GM18520 (cell line): ENCODE measurements around the gene UFD1.

Experiments
- ATAC-seq: cut with Tn5 transposase; IDR thresholded peaks from one replicate; pipeline ENCODE4 v1.9.1; 2021; ENCODE audit not compliant: unreplicated experiment

UFD1 gene

DNA sequence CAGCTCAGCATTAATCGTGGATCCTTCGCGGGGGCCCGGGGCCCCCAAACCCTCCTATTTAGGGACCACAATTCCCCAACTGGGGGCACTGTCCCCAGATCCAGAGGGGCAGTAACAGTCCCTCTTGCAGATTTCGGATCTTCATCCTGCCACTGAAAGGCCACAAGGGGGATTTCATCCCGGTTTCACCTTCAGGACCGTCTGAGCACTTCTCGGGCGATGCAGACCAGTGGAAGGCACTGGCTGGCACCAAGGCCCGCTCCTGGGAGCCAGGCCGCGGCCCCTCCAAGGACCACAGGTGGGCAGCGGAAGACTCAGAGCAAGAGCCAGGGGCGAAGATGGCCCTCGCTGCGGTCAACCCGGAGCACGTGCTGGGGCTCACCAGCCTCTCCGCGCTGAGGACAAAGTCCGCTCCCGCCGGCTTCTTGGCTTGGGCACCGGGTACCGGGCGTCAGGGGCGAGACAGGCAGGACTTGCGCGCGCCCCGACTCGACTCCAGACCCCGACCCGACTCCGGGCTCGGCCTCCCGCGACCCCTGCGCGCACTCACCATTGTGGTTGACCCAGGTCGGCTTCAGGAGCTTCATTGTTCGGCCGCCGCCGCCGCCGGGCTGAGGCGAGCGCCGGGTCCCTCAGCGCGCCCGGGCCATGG lies 48.0 kb downstream of the UFD1 start:
- no peak for ATAC-seq

DNA sequence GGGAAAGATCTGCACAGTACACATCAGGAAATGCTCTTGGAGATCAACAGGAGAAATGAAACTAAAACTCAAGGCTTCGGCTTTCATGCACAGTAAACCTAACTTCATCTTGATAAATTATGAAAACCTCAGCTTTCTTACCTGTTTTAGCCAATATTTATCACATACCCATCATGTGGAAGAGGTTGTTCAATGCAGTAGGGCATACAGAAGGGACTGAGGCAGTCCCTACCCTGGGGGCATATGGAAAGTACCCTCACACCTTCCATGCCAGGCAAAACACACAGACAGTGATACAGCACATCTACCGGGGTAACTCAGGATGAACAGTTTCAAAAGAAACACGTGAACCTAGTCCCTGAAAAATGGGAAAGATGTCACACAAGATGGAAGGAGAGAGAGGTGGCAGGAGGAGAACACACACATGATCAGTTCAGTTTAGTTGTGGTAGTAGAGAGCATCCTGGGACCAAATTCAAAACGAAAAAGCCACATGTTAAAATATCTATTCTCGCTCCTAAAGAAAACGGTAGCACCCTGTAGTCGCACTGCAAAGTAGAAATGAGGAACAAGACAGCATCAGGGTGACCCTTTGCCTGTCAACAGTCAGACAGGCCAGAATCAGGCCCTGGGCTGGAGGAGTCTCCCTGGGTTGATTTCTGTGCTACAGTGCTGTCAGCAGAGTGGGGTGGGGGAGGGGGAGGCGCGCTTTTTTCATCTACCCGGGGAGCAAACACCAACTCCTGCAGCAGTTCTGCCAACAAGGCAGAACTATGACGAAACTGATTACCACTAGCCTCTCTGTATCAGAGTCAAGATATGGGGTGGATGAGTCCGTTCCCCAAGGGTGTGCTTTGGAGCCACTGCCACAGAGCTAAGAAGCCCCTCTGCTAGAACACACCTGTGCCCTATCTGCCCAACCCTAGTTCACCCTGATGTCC lies 48.8 kb downstream of the UFD1 start:
- no peak for ATAC-seq

DNA sequence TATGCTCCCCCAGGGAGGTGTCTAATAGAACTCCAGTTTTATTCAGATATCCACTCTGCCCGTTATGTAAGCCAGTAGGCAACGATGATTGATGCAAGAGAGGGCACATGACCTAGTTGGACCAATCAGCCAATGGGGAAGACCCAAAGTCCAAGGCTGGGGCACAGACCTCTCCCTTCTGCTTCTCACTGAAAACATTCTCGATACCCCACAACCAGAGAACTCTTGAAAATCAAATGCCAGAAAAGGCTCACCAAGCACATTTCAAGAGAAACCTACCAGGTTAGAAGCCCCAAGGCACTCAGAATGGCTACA lies 54.9 kb downstream of the UFD1 start:
- no peak for ATAC-seq

DNA sequence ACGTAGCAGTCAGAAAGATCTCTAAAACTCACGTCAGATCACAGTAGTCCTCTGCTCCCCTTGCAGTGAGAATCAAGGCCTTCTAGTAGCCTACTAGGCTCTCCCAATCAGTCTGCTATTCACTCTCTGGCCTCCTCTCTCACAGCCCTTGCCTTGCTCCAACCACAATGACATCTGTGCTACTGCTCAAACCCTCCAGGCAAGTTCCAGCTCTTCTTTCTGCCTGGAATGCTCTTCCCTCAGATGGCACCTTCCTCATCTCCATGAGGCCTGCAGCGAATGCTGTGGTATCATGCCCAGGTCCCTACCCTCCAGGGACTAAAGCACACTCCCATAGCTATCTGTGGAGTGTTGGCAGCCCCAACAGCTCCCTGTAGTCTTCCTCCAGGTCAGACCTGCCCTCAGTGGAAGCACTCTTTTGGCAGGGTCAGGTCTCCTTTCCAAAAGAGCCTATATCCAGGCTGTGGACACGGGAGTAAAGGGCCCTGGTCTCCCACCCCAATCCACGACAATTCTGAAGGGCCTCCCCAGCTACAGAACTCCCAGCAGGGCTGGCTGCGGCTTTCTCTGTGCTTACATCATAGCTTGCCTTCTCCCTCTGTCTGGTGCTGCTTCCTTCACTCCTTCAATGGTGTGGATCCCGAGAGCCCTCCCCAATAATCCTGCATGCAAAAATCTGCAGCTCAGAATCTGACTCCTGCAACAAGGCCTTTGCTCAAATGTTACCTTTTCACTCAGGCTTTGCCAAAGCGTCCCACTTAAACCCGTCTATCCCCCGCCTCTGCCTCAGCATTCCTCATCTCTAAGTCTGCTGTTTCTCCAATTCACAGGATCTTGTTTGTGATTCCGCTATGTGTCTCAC lies 56.3 kb downstream of the UFD1 start:
- no peak for ATAC-seq

DNA sequence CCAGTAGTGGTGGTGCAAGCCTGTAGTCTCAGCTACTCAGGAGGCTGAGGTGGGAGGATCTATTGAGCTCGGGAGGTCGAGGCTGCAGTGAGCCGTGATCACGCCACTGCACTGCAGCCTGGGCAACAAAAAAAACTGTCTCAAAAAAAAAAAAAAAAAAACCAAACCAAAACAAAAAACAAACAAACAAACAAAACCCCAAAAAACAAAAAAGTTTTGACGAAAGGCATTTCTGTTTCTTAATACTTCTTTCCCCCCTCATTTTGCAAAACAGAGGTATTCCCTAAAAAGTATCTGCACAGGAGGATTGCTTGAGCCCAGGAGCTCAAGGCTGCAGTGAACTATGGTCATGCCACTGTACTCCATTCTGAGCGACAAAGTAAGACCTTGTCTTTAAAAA lies 58.7 kb downstream of the UFD1 start:
- no peak for ATAC-seq

DNA sequence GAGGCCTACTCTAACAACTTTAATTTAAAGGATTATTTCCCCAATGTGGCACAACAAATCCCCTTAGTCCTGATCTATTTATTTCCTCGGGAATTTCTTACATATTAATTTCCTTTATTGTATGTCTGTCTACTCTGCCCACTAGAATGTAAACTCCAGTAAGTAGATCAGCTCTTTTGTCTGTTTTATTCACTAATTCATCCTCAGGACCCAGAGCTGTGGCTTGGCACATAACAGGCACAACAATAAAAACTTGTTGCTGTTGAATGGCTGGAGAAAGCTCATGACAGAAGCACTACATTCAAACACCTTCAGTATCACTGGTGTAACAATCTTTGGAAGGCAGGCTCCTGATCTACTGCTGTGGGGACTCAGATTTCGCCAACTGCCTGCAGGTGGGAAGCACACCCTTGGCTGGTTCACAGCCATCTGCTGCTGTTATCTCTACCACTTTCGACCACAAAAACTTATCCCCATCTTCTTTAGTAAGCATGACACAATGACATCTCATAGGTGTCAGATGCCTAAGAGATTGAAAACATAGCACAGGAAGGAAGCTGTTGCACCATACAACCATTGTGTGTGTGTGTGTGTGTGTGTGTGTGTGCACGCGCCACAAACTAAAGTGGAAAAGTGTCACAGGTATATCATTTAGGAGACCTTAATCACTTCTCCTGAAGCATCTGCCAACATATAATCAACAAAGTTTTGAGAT lies 59.4 kb downstream of the UFD1 start:
- peak; percentile 81 for ATAC-seq

DNA sequence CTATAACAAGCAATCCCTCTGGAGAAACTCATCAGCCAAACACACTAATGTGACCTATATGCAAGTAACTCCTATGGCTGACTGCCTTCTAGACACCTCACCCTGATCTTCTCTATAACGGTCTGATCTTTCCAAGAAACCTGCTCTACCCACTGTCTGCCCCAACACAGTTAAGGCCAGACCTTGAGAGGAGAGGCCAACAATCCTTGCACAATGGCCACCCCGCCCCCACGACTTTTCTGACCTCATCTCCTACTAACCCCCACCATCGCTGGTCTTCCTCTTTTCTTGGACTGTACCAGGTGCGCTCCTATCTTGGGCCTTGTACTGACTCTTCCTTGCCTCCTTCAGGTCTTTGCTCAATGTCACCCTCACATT lies 59.9 kb downstream of the UFD1 start:
- ATAC-seq = no peak

DNA sequence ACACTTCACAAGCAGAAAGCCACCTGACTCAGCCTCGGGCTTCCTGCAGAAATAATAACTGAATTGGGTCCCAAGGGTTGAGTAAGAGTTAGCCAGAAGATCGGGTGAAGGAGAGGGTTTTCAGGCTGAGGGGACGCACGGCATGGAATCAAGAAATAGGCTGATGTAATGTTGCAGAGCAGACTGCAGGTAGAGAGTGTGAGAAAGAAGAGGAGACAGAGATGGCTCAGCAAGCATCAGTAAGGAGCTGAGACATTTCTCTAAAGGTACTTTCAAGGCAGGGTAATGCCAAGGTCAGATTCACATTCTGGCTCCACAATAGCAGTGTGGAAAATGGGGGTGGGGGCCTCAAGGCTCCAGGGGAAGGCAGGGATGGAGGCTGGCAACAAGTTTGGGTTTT lies 66.1 kb downstream of the UFD1 start:
- no peak for ATAC-seq

DNA sequence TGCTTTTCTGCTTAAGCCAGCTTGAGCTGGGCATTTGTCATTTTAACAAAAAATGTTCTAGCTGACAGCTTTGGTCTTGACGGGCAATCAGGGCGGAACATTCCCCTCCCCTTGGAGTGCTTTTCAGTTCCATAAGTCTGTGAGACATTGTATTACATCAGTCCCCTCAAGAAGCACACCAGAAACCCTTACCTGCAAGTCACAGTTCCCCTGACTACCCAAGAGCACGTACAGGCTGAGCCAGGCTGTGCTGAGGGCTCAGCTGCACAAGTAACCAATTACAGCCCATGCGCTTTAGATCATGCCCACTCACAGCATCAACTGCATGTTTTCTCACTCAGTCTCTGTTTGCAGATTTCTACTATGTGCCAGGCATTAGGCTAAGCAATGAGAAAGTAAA lies 66.5 kb downstream of the UFD1 start:
- no peak for ATAC-seq

DNA sequence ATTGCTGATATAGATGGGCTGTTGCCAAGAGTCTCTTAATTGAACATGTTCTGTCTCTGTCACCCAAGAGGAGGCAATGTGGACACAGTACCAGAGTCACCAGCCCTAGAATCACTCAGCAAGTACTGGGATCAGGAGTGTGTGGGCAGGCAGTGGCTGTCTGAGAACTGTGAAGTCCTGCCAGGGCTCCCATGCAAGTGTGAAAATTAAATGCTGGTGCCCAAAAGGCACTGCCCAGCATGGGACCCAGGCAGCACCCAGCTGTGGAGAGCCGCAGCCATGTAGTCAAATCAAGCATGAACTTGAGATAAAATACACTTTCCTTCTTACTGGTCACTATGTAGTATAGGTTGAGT lies 67.3 kb downstream of the UFD1 start:
- no peak for ATAC-seq

DNA sequence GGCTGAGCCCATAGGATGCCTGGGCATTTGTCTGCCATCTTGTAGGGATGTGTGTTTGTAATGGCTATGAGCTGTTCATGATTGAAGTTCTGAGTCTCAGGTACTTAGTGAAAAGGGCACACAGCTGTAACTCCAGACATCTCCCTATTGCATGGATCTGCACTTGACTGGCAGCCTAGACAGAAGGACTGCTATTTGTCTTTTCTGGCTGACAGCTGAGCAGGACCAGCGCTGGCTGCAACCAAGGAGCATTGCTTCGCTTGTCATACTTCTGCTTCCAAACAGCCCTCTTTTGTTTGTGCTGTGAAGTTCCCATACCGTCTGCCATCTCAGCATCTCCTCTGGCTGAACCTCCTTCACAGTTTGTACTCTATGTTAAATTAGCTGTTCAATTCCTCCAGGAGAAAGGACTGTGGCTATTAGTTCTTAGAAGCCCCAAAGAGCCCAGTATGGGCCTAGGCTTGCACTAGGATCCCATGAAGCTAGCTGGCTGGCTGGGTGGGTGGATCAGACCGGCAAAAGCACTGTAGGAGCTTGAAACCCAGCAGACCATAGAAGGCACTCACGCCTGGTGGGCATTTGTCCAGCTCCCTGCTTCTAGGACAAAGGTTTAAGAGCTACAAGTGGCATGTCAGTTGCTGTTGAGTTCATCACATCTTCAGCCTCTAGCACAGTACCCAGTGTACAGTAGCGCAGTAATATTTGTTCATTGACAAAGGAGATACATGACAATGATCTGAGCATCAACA lies 67.9 kb downstream of the UFD1 start:
- no peak for ATAC-seq

DNA sequence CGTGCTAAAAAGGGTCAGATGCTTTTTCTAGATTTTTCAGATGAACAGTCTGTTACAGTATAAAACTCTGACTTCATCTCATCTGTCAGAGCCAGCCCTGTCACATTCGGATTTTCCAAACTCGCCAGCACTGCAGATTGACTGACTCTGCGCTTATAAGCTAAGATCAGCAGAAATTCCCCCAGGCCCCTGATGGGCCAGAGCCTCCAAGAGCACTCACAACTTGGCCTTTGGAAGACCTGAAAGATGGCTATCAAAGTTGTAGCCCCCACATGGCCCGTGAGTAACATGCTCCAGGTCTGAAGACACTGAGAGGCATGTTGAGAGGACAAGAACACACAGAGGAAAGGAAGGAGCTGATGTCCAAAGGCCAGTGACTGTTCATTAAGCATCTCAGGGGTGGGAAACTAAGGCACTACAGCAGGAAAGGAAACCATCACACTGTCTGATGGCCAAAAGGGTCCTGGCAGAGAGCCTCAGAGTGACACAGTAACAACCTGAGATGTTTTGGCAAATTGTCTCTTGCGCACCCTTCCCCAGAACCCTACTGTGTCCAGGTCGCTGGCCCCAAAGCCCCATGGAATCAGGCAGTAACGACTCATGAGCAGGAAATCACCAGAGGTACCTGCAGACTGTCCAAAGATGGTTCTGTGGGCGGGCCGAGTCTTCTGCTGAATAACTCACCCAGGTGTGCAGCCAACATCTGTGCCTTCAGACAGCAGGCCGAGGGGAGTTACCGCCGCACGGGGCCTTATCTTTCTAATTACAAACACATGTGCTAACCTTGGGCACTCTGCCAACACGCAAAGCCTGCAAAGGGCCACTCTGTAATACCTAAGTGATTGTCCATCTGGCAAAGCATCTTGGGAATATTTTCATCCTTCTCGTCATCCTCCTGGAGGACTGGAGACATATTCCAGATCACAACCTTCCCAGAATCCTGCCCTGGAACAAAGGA lies 71.1 kb downstream of the UFD1 start:
- no peak for ATAC-seq

DNA sequence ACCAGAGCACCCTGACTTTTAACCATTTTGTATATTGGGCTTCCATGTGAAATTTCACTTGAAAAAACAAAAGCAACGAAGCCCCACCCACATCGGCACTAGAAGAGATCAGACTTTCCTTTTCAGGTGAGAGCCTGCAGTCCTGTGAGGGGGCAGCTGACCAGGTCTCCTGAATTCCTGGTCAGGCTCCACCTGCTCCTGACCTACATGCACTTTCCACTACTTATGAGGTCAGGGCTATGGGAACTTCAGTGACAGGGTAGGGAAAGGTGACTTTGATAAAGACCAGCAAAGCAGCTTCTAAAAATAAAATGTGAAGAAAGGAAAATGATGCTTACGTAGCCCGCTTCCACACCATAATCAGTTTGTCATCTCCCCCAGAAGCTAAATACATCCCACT lies 72.1 kb downstream of the UFD1 start:
- ATAC-seq = no peak

DNA sequence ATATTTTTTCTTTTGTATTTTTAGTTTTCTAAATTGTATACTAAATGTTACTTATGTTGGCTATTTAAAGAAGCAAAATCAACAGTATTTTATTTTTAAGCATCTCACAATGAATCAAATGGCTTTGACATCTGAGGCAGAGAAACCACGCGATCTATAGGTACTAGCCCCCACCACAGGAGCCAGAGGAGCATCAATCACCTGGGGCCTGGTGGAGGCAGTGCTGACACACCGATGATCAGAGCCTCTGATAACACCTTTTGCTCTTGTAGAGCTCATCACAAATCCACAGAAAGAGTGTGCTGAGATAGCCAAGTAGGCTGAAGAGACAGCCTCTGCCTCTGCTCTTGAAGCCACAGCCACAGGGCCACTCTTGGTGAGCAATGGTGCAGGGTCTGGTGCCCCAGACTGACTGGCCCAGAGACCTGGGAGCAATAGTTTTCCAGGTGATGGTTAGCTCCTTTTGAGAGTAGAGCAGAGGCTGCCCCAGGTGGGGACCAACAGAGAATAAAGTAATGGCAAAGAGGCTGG lies 72.6 kb downstream of the UFD1 start:
- ATAC-seq = no peak

DNA sequence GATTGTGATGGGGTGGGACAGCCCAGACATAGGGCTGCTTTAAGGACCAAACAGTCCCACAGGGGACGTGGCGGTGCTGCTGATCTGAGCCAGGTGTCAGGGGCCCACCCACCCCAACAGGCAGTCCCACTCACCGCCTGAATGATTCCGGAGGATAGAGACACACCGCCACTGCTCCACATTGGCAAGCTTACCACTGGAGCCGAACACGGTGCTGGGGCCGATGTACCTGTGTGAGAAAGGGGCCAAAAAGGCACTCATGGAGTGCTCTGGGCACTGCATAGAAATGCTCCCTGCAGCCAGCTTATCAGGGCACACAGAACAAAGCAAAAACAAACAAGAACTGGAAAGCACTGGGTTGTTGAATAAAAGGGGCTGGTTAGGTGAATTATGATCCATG lies 73.3 kb downstream of the UFD1 start:
- no peak for ATAC-seq

DNA sequence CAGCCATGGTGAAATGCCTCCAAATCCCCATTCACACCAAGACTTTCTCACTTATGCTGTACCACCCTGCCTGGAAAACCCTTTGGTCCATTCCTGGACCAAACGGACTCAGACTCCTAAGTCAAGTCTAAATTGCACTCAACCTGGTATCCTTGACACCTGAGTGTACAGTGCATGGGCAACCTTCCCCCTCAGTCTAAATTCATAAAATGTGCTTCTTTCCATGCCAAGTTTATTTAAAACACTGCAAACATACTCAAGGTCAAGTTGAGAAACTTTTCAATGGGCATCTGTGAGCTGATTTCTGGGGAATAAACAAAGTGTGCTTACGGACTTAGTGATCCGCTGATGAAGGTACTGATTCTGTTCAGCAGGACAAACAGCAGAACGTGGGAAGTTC lies 73.9 kb downstream of the UFD1 start:
- ATAC-seq = no peak

DNA sequence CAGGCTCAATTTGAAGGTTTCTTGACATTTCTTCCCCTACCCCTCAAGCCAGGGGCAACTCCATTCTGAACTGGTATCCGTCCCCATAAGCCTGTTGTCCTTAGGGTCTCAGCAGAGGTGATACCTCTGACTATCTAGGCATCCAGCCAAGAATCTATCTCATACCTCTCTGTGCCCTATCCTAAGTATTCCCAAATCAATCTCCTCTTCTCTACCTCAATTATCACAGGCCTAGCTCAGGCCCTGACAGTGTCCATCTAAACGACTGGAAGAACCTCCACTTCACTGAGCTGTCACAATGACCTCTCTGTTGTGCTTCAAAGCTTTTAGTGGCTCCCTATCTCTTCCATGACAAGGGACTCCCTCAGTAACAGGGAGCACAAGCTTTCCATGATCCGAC lies 74.3 kb downstream of the UFD1 start:
- no peak for ATAC-seq

DNA sequence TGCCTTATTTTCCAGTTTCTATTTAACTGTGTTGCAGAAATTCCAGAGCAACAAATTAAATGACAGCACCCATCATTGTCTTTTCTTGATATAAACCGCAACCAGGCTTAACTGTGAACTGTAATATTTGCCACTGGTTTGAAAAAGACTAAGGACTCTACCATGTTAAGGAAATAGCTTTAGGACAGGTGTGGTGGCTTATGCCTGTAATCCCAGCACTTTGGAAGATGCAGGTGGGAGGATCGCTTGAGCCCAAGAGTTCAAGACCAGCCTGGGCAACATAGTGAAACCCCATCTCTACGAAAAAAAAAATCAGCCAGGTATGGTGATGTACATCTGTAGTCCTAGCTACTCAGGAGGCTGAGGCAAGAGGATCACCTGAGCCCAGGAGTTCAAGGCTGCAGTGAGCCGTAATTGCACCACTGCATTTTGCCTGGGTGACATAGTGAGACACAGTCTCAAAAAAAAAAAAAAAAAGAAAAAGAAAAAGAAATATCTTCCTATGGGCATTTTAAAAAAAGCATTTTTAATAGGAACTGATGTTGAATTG lies 76.3 kb downstream of the UFD1 start:
- ATAC-seq = no peak

DNA sequence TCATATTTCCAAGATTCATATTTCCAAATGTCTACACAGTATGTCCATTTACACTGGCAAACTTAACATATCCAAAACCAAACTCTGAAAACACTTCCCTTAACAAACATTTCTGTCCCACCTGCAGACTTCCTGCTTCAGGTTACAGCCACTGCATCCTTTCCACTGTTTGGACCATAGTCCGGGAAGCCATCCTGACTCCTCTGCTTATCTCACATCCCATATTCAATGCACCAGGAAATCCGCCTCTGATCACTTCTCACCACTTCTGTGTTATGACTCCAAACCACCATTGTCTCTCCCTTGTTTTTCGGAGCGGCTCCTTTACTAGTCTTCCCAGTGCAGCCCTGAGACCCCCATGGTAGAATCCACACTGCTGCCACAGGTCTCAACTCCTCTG lies 77.5 kb downstream of the UFD1 start:
- no peak for ATAC-seq
